Effector CD4-positive, alpha-beta T cell (primary cell): ENCODE results near the gene CHSY3.

Experiments used
- DNase-seq: peaks from one replicate; pipeline ENCODE4 v3.0.0-alpha.2; 2020

CHSY3 gene

DNA sequence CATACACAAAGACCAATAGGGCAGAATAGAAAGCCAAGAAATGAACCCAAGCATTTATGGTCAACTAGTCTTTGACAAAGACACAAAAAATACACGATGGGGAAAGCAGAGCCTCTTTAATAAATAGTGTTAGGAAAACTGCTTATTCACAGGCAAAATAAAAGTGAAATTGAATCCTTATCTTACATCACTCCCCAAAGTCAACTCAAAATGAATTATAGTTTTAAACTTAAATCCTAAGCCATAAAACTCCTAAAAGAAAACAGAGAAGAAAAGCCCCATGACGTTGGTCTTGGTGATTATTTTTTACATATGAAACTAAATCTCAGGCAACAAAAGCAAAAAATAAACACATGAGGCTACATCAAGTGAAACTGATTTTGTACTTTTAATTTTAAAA lies 46.8 kb downstream of the CHSY3 start:
- DNase-seq, result no peak

GRCh38 chr5:129958581-129958980 lies 54.3 kb downstream of the CHSY3 start:
- DNase-seq, result no peak

DNA sequence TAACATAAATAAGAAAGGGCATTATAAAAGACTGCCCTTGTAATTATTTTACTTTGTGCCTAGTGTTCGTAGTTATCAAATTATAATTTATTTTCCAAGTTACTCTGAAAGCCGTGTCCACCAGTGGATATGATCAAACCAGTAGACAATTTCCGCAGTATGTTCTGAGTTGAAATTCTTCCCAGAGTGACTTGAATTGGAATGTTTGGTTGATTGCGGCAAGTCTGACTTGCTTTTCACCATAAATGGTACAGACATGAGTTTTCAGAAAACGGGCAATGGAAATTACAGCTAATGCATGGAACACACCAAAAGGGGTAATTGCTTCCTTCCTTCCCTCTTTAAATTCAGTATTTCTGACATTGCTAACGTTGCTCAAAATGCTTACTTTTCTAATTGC lies 56.6 kb downstream of the CHSY3 start:
- no peak for DNase-seq

GRCh38 chr5:129962506-129962905 lies 58.2 kb downstream of the CHSY3 start:
- DNase-seq, result no peak

DNA sequence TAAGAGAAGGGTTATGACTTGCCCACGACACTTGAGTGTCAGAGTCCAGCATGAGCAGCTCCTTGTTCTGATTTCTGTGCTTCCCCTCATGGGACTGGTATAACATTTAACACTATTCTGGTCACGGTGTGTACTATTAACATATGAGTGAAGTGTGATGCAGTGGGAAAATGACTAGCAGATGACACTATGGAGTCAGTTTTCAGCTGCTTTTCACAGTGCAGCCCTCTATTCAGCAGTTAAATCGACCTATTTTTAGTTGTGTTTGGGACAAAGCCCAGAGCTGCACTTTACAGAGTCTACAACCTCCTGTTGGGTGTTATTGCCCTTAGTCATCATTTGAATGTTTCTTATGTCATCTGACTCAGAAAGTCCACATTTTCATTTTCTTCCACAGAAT lies 59.1 kb downstream of the CHSY3 start:
- no peak for DNase-seq

DNA sequence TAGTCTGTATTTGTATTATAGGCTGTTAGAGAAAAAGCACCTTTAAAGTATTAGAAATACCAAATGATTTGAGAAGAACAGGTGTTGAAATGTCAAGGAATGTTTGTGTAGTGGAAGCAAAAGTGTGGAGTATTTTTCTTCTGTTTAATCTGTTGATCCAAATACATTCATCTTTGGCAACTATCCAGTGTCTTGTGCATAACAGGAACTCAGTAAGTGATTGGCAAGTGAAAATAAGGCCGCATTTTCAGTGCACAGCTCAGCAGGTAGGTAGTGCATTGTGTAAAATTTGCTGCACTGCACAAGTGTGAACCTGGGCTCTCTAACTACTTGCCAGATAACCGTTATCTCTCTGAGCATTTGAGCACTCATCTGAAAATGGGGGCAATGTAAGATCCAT lies 61.8 kb downstream of the CHSY3 start:
- DNase-seq, result no peak

DNA sequence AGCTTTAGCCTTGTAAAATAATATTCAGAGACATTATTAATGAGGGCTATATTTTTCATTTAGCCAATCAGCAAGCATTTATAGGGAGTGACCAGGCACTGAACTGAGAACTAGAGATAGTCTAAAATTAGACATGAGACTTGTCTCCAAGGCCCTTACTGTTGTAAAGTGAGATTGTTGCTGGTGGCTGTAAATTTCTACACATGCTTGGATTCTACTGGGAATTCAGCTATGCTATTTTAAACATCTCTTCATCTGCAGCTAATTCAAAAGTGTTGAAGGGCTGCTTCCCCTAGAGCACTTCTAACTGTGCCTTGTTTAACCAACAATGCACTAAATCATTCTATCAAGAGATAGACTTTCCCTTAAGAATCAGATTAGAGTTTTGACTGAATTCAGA lies 67.4 kb downstream of the CHSY3 start:
- no peak for DNase-seq

- no peak for DNase-seq
These were observed 68.3 kb downstream of the CHSY3 start for GRCh38 chr5:129972465-129973141.

GRCh38 chr5:129973716-129974426 lies 69.6 kb downstream of the CHSY3 start:
- no peak for DNase-seq

- DNase-seq, result no peak
These were observed 73.5 kb downstream of the CHSY3 start for GRCh38 chr5:129977810-129978209.

DNA sequence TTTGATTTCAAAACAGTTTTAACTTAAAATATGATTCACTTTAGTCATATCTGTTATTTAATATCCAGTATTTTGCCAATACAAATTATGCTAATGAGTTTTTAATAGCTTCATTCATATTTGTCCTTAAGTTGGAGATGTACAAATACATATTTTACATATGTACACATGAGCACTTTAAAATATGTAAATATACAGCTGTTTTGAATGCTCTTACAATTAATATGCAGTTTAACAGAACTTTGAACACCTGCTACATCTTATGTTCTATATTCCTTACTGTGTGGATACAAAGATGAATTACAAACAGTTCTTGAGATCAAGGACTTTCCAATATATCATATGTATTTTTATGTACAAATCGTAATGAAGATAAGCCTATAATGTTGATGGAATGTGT lies 74.0 kb downstream of the CHSY3 start:
- DNase-seq, result no peak

DNA sequence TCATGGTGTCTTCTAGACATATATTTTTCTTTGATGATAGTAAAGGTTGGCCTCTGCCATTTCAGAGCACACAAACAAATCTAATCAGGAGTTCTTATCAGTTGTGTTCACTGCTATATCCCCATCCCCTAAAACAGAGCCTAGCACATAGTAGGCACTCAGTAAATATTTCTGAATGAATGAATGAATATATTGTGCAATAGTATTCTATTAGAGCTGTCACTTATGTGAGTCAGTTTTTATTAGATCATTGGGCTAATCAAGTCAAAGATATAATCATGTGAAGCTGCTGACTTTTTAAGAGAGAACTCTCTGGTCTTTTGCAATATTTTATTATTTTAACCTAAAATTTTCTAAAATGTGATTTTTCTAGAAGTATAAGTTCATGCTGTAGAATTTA lies 84.2 kb downstream of the CHSY3 start:
- no peak for DNase-seq

GRCh38 chr5:129991780-129992179 lies 87.5 kb downstream of the CHSY3 start:
- DNase-seq, result no peak

- no peak for DNase-seq
These were observed 92.6 kb downstream of the CHSY3 start for GRCh38 chr5:129996896-129997295.

DNA sequence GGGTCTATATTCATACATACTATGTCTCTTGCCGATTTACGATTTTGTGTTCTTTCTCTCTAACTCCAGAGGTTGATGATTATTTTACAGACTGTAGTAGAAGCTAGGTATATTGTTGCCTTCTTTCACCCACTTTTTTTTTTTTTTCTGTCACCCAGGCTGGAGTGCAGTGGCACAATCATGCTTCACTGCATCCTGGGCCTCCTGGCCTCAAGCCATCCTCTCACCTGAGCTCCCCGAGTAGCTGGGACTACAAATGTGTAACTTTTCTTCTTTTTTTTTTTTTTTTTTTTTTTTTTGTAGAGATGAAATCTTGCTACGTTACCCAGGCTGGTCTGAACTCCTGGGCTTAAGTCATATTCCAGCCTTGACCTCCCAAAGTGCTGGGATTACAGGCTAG lies 96.2 kb downstream of the CHSY3 start:
- no peak for DNase-seq

GRCh38 chr5:130002183-130002582 lies 97.9 kb downstream of the CHSY3 start:
- DNase-seq, result no peak

DNA sequence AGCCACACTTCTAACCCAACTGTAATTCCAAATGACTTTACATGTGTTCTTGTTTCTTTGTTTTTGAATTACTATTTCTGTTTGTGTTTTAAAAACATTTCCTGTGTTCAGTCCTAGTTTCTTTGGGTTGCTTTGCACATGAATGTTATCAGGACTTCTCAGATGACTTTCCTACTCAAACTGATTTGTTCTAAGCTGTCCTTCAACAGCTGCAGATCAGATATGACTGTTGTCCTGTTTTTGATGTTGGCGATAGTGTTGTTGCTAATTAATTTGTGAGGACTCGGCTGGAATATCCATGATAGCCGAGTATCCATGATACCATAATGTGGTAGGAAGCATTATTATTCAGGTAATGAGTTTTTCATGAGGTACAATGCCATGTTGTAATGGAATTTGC lies 98.6 kb downstream of the CHSY3 start:
- DNase-seq, result no peak

GRCh38 chr5:130011986-130012385 lies 107.7 kb downstream of the CHSY3 start:
- no peak for DNase-seq

DNA sequence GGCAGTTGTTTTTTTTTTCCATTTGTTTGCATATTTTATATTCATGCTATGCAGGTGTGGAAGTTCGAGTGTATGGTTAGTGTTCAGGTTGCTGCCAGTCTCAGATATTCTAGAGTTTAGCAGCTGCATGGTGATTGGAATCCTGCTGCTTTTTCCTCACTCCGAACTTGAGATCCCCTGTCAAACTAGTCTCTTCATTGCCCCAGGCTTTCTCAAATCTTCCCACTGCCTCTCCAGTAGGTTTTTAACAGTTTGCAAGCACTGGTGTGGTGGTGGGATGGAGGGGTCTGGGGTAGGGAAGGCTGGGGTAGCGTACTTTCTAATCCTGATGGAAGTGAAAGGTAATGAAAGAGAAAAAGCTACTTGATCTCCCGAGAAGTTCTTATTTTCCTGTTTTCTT lies 112.9 kb downstream of the CHSY3 start:
- DNase-seq, result no peak

GRCh38 chr5:130018641-130019040 lies 114.4 kb downstream of the CHSY3 start:
- no peak for DNase-seq

DNA sequence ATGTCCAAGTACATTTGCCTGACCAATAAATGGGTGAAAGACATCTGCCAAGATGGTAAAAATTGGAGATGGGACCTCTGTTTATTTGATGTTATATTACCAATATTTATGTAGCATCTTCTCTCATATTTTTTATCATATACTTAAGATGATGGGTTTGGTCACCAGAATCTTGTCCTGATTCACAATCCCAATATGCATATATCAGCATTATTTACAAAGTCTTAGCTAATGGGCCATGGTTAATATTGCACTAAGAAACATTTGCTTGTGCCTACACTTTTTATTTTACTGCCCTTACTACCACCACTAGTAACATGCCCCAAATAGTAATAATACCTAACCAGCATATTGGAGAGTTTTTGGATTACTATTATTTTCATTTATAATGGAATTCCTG lies 116.7 kb downstream of the CHSY3 start:
- no peak for DNase-seq

DNA sequence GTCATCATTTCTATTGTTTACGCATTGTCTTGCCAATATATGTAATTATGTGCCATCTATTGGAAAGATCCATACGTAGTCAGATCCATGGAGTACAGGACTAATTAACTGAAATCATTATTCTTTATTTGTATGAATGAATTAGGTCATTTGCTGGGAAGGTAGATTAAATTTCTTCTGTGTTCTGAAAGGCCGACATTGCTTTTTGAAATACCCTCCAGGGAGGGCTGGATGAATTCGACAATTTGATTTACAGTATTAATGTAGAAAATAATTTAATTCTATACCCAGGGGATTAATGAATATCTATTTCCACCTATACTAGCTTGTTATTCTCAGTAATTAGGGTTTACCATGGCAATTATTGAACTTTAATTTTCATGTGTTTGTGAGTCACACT lies 117.6 kb downstream of the CHSY3 start:
- DNase-seq, result no peak

- DNase-seq, result no peak
These were observed 119.3 kb downstream of the CHSY3 start for GRCh38 chr5:130023604-130024003.

- DNase-seq, result no peak
These were observed 119.7 kb downstream of the CHSY3 start for GRCh38 chr5:130024006-130024405.

- DNase-seq, result no peak
These were observed 121.2 kb downstream of the CHSY3 start for GRCh38 chr5:130025511-130025910.
